ENCODE data around the gene SIGLEC12.
"Not testable (repeated sequence)": the region's sequence is repeated elsewhere in the genome, so short reads cannot be mapped to it uniquely, and the experiment has no call there.

The SIGLEC12 gene

DNA sequence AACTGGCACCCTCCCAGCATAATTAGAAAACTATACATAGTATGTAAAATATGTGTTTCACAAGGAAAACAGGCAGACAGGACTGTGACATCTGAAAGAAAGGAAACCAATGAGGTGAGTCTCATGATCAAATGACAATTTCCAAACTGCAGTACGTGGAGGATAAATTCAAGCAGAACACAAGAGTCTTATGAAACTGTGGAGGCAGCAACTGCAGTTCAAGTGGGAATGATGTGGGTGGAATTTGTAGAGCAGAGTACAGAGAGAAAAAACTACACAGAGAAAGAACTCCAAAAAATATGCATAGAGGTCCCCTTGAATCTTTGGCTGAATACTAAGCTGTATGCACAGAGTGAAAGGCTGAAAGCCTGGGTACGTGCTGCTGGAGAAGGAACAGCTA, 20.2 kb upstream of the SIGLEC12 start:
- DNase-seq = no peak

DNA sequence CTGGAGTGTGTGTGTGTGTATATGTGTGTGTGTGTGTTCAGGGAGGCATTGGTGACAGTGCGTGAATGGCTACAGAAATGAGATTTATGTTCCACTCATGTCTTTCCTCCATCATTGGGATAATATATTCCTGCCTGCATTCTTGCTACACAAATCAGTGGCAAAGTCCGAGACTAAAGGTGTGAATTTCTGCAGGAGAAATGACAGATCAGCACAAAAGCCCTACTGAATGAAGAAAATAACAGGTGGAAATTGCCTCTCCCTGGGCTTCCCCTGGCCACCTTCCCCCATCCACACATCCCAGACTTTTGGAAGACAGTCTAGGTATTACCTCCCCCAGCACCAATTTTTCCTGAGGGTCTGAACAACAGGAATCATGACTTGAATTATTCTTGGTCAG, 19.8 kb upstream of the SIGLEC12 start:
- DNase-seq = no peak

- DNase-seq = no peak
Observed at GRCh38 chr19:51520728-51521127, 19.1 kb upstream of the SIGLEC12 start.

GRCh38 chr19:51514866-51515481, 13.4 kb upstream of the SIGLEC12 start:
- peak; percentile 34 for DNase-seq

DNA sequence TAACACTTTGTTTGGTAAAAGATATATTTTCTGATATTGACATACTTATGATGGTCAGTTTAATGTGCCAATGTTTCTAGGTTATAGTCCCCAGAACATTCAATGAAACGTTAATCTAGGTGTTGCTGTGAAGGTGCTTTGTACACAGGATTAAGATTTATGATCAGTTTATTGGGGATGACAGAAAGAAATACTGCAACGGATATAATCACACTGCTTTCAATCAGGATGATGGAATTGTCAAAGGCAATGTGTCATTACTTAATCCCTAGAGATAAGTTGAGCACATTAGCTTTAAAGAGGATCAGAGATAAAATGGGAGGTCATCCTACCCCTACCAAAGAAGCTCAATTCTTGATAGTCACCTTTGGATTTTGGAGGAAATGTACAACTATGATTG, 12.4 kb upstream of the SIGLEC12 start:
- DNase-seq = no peak

DNA sequence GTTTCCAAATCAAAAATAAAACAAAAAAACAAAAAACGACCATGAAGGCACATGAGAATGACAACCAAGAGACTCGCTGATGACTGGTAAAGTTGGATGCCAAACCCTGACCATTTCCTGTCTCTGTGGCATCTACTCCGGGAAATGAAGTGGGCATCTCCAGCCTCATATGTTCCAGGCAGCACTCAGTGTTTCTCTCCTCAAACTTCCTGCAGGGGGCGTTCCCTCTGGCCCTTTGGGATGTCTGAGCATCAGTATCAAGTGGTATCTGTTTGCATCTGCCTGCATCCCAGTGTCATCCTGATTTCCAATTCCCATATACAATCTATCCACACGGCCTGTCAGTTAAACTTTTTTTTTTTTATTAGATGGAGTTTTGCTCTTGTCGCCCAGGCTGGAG, 9.8 kb upstream of the SIGLEC12 start:
- no peak for DNase-seq

GRCh38 chr19:51509823-51510660, 8.4 kb upstream of the SIGLEC12 start:
- no peak for DNase-seq

GRCh38 chr19:51508059-51508733, 6.6 kb upstream of the SIGLEC12 start:
- no peak for DNase-seq

- no peak for DNase-seq
Observed at GRCh38 chr19:51507640-51508058, 6.0 kb upstream of the SIGLEC12 start.

DNA sequence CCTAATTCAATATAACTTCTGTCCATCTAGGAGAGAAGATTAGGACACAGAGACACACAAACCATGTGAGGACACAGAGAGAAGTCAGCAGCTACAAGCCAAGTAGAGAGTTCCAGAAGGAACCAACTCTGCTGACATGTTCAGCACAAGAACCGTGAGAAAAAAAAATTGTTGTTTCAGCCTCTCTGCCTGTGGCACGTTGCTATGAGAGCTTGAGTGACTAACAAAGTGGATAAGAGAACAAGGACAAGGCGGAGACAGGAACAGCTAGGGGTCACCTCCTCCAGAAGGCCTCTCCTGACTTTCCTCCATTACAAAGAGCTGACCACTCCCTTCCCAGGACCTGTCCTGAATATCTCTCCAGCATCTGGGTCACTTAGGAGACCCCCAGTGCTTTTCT, 5.6 kb upstream of the SIGLEC12 start:
- no peak for DNase-seq

DNA sequence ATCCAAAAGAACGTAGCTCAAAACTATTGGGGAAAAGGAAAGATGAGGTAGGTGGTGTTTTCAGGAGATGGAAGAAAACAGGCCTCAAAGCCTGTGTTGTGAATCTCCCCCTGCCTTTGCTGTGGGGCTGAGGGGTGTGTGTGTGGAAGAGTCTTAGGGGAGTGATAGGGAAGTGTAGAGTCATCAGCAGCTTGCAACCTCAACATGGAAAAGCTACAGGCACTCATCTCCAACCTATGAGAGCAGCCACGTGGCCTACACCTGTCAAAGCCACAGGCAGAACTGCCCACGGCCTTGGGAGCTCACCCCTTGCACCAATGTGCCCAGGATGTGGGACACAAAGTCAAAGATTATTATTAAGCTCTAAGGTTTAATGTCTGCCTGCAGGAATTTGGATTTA, 4.3 kb upstream of the SIGLEC12 start:
- DNase-seq = no peak

DNA sequence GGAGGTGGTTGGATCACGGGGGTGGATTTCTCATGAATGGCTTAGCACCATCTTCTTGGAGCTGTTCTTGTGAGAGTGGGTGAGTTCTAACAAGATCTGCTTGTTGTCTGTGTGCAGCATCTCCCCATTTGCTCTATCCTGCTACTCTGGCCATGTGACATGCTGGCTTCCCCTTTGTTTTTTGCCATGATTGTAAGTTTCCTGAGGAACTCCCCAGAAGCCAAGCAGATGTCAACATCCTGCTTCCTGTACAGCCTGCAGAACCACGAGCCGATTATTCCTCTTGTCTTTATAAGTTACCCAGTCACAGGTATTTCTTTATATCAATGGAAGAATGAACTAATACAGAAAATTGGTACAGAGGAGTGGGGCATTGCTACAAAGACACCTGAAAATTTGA, 2.3 kb upstream of the SIGLEC12 start:
- DNase-seq = no peak

DNA sequence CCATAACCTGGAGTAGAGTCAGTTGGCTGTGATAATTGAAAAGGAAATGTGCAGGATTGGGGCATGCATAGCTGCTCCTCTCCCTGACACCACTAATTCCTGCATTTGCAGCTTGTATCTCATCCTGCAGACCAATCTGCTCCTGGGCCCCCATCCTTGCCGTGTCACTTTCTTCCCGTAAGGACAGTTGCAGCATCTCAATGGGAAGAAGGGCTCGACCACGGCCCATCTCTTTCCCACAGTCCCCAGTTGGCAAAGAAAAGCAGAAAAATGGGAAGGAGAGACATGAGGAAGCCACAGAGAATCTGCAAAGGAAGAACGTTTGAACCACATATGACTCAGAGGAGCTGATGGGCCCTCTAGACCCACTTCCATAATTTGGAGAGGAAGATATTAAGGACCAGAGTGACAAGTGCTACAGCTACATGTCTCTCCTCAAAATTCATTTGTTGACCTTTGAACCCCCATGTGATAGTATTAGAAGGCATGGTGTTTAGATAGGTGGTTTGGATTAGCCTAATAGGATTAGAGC, 1.8 kb upstream of the SIGLEC12 start:
- no peak for DNase-seq

DNA sequence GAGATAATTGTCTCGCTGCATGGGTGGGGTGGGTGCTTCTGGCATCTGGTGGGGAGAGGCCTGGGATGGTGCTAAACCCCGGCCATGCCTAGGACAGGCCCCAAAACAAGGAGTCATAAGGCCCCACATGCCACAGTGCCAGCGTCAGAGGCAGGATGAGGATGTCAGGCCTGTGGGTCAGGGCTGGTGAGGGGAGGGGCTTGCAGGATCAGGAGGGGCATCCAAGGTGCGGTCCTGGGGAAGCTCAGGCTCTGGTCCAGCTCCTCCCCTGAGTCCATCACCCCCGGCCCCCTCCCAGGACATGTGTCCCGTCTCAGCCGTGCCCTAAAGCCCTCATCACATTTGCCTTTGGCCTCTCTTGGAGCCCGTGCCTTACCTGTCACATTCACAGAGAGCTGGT, 669 bp downstream of the SIGLEC12 start:
- not testable (repeated sequence) for DNase-seq

GRCh38 chr19:51497666-51498065, 3.9 kb downstream of the SIGLEC12 start:
- no peak for DNase-seq

- no peak for DNase-seq
Observed at GRCh38 chr19:51493776-51494175, 7.8 kb downstream of the SIGLEC12 start.

GRCh38 chr19:51491586-51491985, 10.0 kb downstream of the SIGLEC12 start:
- DNase-seq = no peak

DNA sequence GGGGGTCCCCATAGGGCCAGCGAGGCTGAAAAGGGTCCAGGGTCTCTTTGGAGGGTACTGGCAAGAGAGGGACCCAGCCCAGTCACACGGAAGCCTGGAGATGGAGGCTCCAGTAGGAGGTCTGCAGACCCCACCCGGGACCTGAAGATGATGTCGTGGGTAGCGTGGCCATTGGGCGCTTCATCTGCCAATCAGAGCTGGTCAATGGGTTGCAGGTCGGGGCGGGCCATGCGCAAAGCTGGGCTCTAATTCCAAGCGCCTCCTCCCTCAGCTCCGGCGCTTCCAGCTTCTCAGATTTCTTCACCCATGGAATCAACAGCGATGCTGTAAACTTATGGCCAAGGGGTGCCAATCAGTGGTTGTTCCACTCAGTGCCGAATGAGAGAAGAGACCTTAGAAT, 10.9 kb downstream of the SIGLEC12 start:
- no peak for DNase-seq

DNA sequence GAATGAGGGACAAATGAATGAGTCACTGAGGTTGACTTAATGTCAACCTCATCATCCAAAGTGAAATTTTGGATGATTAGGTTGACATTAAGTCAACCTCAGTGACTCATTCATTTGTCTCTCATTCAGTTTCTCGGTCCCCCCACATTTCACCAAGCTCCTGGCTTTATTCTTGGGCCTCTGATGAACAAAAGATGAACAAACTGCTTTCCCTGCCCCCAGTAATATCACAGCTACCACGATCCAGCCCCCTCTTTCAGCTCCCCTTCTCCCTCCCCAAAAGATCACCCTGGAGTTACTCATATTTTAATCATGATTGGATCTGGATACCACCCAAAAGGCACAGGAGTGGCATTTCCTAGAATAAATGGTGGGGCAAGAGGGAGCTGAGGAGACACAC, 12.5 kb downstream of the SIGLEC12 start:
- no peak for DNase-seq

GRCh38 chr19:51488491-51488890, 13.1 kb downstream of the SIGLEC12 start:
- DNase-seq = no peak

GRCh38 chr19:51485960-51486660, 15.5 kb downstream of the SIGLEC12 start:
- DNase-seq = no peak

- no peak for DNase-seq
Observed at GRCh38 chr19:51480590-51480989, 21.0 kb downstream of the SIGLEC12 start.

Data from NCI-H526 treated with DMSO at 0.1 percent for 48 hours (cell line).